ENCODE measurements around the gene HPS5.

HPS5 gene

GRCh38 chr11:18321578-18321968 lies 367 bp downstream of the HPS5 start:
- Histone ChIP-seq H3K36me3 (ENCODE audit: control insufficient read depth, insufficient read depth, low read length) (peaks cover 8% of the 10 kb centered on the region), H3K4me1 (ENCODE audit: control insufficient read depth, insufficient read depth, low read length, poor library complexity, severe bottlenecking) (peaks cover 38% of the 10 kb centered on the region), H3K27ac (ENCODE audit: insufficient read depth, low read length, poor library complexity, severe bottlenecking) (peak overlapping the region; percentile 99), H3K9me3 (ENCODE audit: control insufficient read depth, low read length) (no peaks in the 10 kb centered on the region), H3K4me3 (ENCODE audit: insufficient read depth, low read depth, low read length, poor library complexity, severe bottlenecking) (peak overlapping the region; percentile 76), H3K27me3 (replicated peaks; ENCODE audit: control insufficient read depth, insufficient read depth, low read length, poor library complexity, severe bottlenecking) (no peaks in the 10 kb centered on the region)
- DNase-seq: no peak

- Histone ChIP-seq H3K4me3 (ENCODE audit: insufficient read depth, low read depth, low read length, poor library complexity, severe bottlenecking) (no peak overlapping the region), H3K9me3 (ENCODE audit: control insufficient read depth, low read length) (no peaks in the 10 kb centered on the region), H3K36me3 (ENCODE audit: control insufficient read depth, insufficient read depth, low read length) (peaks cover 2% of the 10 kb centered on the region), H3K4me1 (ENCODE audit: control insufficient read depth, insufficient read depth, low read length, poor library complexity, severe bottlenecking) (peaks cover 38% of the 10 kb centered on the region), H3K27ac (ENCODE audit: insufficient read depth, low read length, poor library complexity, severe bottlenecking) (no peak overlapping the region), H3K27me3 (replicated peaks; ENCODE audit: control insufficient read depth, insufficient read depth, low read length, poor library complexity, severe bottlenecking) (no peaks in the 10 kb centered on the region)
- DNase-seq: no peak
These were observed 1.3 kb downstream of the HPS5 start for GRCh38 chr11:18320617-18321016.

DNA sequence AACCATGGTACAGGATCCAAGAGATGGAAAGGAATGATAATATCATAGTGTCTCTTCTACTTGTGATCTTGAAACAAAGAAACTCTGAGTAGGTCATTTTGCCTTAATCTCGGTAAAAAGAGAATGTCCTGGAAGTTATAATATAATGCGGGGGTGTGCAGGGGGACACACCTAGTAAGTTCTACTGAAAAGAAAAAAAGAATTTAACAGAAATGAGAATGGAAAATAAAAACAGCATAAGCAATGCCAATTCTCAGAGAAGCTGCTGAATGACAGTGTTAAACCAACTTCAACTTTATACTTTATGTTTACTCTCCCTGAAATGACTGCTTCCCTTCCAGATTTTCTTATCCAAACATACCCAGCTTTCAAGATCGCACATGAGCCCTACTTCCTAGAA lies 2.0 kb downstream of the HPS5 start:
- no peaks in the 10 kb centered on the region for H3K36me3 ChIP-seq (ENCODE audit: control insufficient read depth, insufficient read depth, low read length)
- DNase-seq: no peak
- peaks cover 31% of the 10 kb centered on the region for H3K4me1 ChIP-seq (ENCODE audit: control insufficient read depth, insufficient read depth, low read length, poor library complexity, severe bottlenecking)
- H3K27me3 ChIP-seq (replicated peaks; ENCODE audit: control insufficient read depth, insufficient read depth, low read length, poor library complexity, severe bottlenecking): no peaks in the 10 kb centered on the region
- no peaks in the 10 kb centered on the region for H3K9me3 ChIP-seq (ENCODE audit: control insufficient read depth, low read length)
- H3K27ac ChIP-seq (ENCODE audit: insufficient read depth, low read length, poor library complexity, severe bottlenecking): no peak overlapping the region
- no peak overlapping the region for H3K4me3 ChIP-seq (ENCODE audit: insufficient read depth, low read depth, low read length, poor library complexity, severe bottlenecking)

DNA sequence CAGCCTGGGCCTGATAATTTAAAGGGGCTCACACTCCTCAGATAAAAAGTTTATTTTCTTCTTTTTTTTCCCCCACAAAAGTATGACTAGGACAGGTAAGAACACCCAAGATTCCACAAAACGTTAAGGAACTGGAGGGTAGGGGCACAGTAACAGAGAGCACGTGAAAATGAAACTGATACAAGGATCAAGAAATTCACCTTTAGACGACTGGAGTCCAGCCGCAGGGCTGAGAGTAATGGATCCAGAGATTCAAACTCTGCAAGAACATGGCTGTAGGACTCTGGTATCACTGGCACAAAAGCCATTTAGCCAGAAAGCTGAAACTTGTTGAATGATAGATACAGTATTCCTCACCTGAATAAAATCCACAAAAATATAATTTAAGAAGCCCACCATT lies 4.4 kb downstream of the HPS5 start:
- no peaks in the 10 kb centered on the region for H3K27me3 ChIP-seq (replicated peaks; ENCODE audit: control insufficient read depth, insufficient read depth, low read length, poor library complexity, severe bottlenecking)
- H3K9me3 ChIP-seq (ENCODE audit: control insufficient read depth, low read length): no peaks in the 10 kb centered on the region
- H3K36me3 ChIP-seq (ENCODE audit: control insufficient read depth, insufficient read depth, low read length): no peaks in the 10 kb centered on the region
- no peak overlapping the region for H3K4me3 ChIP-seq (ENCODE audit: insufficient read depth, low read depth, low read length, poor library complexity, severe bottlenecking)
- DNase-seq: no peak
- peaks cover 10% of the 10 kb centered on the region for H3K4me1 ChIP-seq (ENCODE audit: control insufficient read depth, insufficient read depth, low read length, poor library complexity, severe bottlenecking)
- H3K27ac ChIP-seq (ENCODE audit: insufficient read depth, low read length, poor library complexity, severe bottlenecking): no peak overlapping the region

DNA sequence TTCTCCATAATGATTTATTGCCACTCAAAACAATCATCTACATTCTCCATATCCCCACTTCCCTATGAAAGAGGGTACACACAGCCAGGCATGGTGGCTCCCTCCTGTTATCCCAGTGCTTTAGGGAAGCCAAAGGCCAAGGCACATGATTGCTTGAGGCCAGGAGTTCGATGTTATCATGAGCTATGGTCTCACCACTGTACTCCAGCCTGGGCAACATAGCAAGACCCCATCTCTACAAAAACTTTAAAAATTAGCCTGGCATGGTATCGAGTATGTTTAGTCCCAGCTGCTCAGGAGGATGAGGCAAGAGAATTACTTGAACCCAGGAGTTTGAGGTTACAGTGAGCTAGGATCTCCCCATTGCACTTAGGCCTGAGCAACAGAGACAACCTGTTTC lies 6.0 kb downstream of the HPS5 start:
- no peak overlapping the region for H3K4me3 ChIP-seq (ENCODE audit: insufficient read depth, low read depth, low read length, poor library complexity, severe bottlenecking)
- H3K27me3 ChIP-seq (replicated peaks; ENCODE audit: control insufficient read depth, insufficient read depth, low read length, poor library complexity, severe bottlenecking): no peaks in the 10 kb centered on the region
- peaks cover 3% of the 10 kb centered on the region for H3K36me3 ChIP-seq (ENCODE audit: control insufficient read depth, insufficient read depth, low read length)
- H3K9me3 ChIP-seq (ENCODE audit: control insufficient read depth, low read length): no peaks in the 10 kb centered on the region
- H3K4me1 ChIP-seq (ENCODE audit: control insufficient read depth, insufficient read depth, low read length, poor library complexity, severe bottlenecking): peaks cover 5% of the 10 kb centered on the region
- no peak overlapping the region for H3K27ac ChIP-seq (ENCODE audit: insufficient read depth, low read length, poor library complexity, severe bottlenecking)
- DNase-seq: no peak

- H3K4me3 ChIP-seq (ENCODE audit: insufficient read depth, low read depth, low read length, poor library complexity, severe bottlenecking): no peak overlapping the region
- no peaks in the 10 kb centered on the region for H3K27me3 ChIP-seq (replicated peaks; ENCODE audit: control insufficient read depth, insufficient read depth, low read length, poor library complexity, severe bottlenecking)
- no peaks in the 10 kb centered on the region for H3K9me3 ChIP-seq (ENCODE audit: control insufficient read depth, low read length)
- DNase-seq: no peak
- H3K36me3 ChIP-seq (ENCODE audit: control insufficient read depth, insufficient read depth, low read length): peaks cover 13% of the 10 kb centered on the region
- H3K4me1 ChIP-seq (ENCODE audit: control insufficient read depth, insufficient read depth, low read length, poor library complexity, severe bottlenecking): no peaks in the 10 kb centered on the region
- H3K27ac ChIP-seq (ENCODE audit: insufficient read depth, low read length, poor library complexity, severe bottlenecking): no peak overlapping the region
These were observed 7.0 kb downstream of the HPS5 start for GRCh38 chr11:18314784-18315523.

DNA sequence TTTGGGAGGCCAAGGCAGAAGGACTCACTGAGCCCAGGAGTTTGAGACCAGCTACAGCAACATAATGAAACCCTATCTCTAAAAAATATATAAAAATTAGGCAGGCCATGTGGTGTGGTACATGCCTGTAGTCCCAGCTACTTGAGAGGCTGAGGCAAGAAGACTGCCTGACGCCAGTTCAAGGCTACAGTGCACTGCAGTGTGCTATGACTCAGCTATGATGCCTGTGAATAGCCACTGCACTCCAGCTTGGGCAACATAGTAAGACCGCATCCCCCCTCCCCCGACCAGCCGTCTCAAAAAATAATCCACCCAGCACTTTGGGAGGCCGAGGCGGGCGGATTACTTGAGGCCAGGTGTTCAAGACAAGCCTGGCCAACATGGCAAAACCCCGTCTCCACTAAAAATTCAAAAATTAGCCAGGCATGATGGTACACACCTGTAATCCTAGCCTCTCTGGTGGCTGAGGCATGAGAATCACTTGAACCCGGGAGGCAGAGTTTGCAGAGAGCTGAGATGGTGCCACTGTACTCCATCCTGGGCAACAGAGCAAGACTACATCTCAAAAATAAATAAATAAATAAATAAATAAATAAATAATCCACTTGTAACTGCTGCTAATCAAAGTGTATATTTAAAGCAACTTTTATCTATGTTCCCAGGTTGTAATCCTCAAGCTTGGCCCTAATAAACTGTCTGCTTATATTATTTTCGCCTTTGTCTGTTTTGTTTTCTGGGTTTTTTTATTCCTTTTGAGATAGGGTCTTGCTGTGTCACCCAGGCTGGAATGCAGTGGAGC lies 7.8 kb downstream of the HPS5 start:
- Histone ChIP-seq H3K9me3 (ENCODE audit: control insufficient read depth, low read length) (no peaks in the 10 kb centered on the region), H3K36me3 (ENCODE audit: control insufficient read depth, insufficient read depth, low read length) (peaks cover 20% of the 10 kb centered on the region), H3K4me3 (ENCODE audit: insufficient read depth, low read depth, low read length, poor library complexity, severe bottlenecking) (no peak overlapping the region), H3K27me3 (replicated peaks; ENCODE audit: control insufficient read depth, insufficient read depth, low read length, poor library complexity, severe bottlenecking) (no peaks in the 10 kb centered on the region), H3K4me1 (ENCODE audit: control insufficient read depth, insufficient read depth, low read length, poor library complexity, severe bottlenecking) (no peaks in the 10 kb centered on the region), H3K27ac (ENCODE audit: insufficient read depth, low read length, poor library complexity, severe bottlenecking) (no peak overlapping the region)
- no peak for DNase-seq

DNA sequence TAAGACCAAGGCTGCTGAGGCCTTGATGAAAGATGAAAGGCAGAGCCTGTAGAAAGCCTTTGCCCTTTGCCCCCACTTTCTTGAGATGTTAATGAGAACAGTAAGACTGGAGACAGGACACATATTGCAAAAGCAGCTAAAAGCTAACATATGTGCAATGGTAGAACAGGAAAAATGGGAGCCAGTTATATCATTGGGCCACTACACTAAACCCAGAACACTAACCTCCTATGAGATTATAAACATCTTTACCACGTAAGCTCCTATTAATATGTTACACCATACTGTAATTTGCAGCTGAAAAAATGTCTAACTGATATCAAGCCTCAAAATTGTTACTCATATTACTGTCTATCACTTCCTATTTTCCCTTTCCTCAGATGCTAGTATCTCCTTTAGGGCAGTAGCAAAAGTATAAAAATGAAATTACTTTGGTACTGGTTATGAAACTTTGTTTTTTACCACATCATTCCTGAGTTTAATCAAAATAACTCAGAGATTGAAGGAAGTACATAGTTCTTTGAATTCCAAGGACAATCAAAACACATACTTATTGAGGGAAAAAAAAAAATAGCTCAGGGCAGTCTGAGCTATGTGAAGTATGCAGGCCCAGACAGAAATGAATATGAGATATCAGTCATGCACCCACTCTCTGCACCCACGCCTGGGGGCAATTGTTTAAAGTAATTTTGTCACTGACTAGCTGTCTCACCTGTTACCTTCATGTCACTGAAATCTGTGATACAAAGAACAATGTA lies 9.1 kb downstream of the HPS5 start:
- Histone ChIP-seq H3K27me3 (replicated peaks; ENCODE audit: control insufficient read depth, insufficient read depth, low read length, poor library complexity, severe bottlenecking) (no peaks in the 10 kb centered on the region), H3K36me3 (ENCODE audit: control insufficient read depth, insufficient read depth, low read length) (peaks cover 34% of the 10 kb centered on the region), H3K4me3 (ENCODE audit: insufficient read depth, low read depth, low read length, poor library complexity, severe bottlenecking) (no peak overlapping the region), H3K4me1 (ENCODE audit: control insufficient read depth, insufficient read depth, low read length, poor library complexity, severe bottlenecking) (no peaks in the 10 kb centered on the region), H3K9me3 (ENCODE audit: control insufficient read depth, low read length) (no peaks in the 10 kb centered on the region), H3K27ac (ENCODE audit: insufficient read depth, low read length, poor library complexity, severe bottlenecking) (no peak overlapping the region)
- DNase-seq: no peak

GRCh38 chr11:18312012-18312411 lies 9.9 kb downstream of the HPS5 start:
- Histone ChIP-seq H3K36me3 (ENCODE audit: control insufficient read depth, insufficient read depth, low read length) (peaks cover 35% of the 10 kb centered on the region), H3K27me3 (replicated peaks; ENCODE audit: control insufficient read depth, insufficient read depth, low read length, poor library complexity, severe bottlenecking) (no peaks in the 10 kb centered on the region), H3K9me3 (ENCODE audit: control insufficient read depth, low read length) (no peaks in the 10 kb centered on the region), H3K27ac (ENCODE audit: insufficient read depth, low read length, poor library complexity, severe bottlenecking) (no peak overlapping the region), H3K4me1 (ENCODE audit: control insufficient read depth, insufficient read depth, low read length, poor library complexity, severe bottlenecking) (no peaks in the 10 kb centered on the region), H3K4me3 (ENCODE audit: insufficient read depth, low read depth, low read length, poor library complexity, severe bottlenecking) (no peak overlapping the region)
- no peak for DNase-seq

Data from effector memory CD4-positive, alpha-beta T cell (primary cell).